ENCODE data around the gene TTC4. TPM values are rescaled to one million over a fixed set of nuclear protein-coding genes. Genes with fewer than 3 reads are reported as not detected.

Gene TTC4
- total and polyA plus RNA-seq, 2 experiments from 2014 or later = 25.1 to 33.6 TPM

DNA sequence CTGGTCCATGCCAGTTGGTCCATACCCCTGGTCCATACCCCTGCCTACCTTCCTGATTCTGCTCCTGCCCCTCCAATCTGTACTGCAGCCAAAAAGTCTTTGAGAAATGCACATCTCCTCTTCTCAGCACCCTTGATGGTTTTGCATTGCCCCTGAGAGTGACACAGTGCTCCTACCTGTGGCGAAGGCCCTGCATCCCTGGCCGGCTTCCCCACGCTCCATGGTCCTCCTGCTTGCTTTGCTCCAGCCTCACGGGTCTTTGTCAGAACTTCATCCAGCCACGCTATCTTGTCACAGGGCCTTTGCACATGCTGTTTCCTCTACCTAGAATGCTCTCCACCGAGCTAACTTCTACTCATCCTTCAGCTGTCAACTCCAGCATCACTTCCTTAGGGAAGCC, 32.2 kb upstream of the TTC4 start:
- no peaks in the 10 kb centered on the region for H3K27me3 ChIP-seq (ENCODE audit: insufficient read depth)
- no peaks in the 10 kb centered on the region for H4K20me1 ChIP-seq (replicated peaks; ENCODE audit: insufficient read depth)
- no peak overlapping the region for H3K27ac ChIP-seq (ENCODE audit: low read depth)
- H3K9me2 ChIP-seq (ENCODE audit: insufficient read depth) = no peaks in the 10 kb centered on the region
- H3K79me2 ChIP-seq (replicated peaks; ENCODE audit: insufficient read depth) = no peaks in the 10 kb centered on the region
- no peaks in the 10 kb centered on the region for H3K36me3 Mint-ChIP-seq (ENCODE audit: low read depth)
- ATAC-seq (no peak), DNase-seq (ENCODE audit: low spot score) (no peak)
- no peak overlapping the region for H2AFZ ChIP-seq
- no peaks in the 10 kb centered on the region for H3K9me3 Mint-ChIP-seq
- H3K4me3 Mint-ChIP-seq = no peak overlapping the region
- no peaks in the 10 kb centered on the region for H3K4me1 ChIP-seq (ENCODE audit: insufficient read depth)
- no peak overlapping the region for H3K4me3 ChIP-seq
- no peak overlapping the region for H3K4me2 ChIP-seq
- TF ChIP-seq JUNB (IDR thresholded peaks at IDR 0.05; ENCODE audit: unreplicated experiment) (no peak), STAT1 (IDR thresholded peaks at IDR 0.05; ENCODE audit: unreplicated experiment) (no peak), ZNF114 (CRISPR knock-in tag; IDR thresholded peaks at IDR 0.05) (no peak), POLR2AphosphoS5 (IDR thresholded peaks at IDR 0.05; ENCODE audit: low read depth) (no peak), NANOG (IDR thresholded peaks at IDR 0.05; ENCODE audit: borderline replicate concordance) (no peak), EZH2phosphoT487 (IDR thresholded peaks at IDR 0.05; ENCODE audit: unreplicated experiment) (no peak), ZNF331 (CRISPR knock-in tag; IDR thresholded peaks at IDR 0.05; ENCODE audit: low read depth) (no peak), EZH2 (IDR thresholded peaks at IDR 0.05; ENCODE audit: low read depth, unreplicated experiment) (no peak), CREB1 (CRISPR knock-in tag; IDR thresholded peaks at IDR 0.05; ENCODE audit: low read depth) (no peak)
- TF ChIP-seq, protein P1, sequence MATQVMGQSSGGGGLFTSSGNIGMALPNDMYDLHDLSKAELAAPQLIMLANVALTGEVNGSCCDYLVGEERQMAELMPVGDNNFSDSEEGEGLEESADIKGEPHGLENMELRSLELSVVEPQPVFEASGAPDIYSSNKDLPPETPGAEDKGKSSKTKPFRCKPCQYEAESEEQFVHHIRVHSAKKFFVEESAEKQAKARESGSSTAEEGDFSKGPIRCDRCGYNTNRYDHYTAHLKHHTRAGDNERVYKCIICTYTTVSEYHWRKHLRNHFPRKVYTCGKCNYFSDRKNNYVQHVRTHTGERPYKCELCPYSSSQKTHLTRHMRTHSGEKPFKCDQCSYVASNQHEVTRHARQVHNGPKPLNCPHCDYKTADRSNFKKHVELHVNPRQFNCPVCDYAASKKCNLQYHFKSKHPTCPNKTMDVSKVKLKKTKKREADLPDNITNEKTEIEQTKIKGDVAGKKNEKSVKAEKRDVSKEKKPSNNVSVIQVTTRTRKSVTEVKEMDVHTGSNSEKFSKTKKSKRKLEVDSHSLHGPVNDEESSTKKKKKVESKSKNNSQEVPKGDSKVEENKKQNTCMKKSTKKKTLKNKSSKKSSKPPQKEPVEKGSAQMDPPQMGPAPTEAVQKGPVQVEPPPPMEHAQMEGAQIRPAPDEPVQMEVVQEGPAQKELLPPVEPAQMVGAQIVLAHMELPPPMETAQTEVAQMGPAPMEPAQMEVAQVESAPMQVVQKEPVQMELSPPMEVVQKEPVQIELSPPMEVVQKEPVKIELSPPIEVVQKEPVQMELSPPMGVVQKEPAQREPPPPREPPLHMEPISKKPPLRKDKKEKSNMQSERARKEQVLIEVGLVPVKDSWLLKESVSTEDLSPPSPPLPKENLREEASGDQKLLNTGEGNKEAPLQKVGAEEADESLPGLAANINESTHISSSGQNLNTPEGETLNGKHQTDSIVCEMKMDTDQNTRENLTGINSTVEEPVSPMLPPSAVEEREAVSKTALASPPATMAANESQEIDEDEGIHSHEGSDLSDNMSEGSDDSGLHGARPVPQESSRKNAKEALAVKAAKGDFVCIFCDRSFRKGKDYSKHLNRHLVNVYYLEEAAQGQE (IDR thresholded peaks at IDR 0.05; ENCODE audit: unreplicated experiment) = no peak
- TF ChIP-seq, protein P2, sequence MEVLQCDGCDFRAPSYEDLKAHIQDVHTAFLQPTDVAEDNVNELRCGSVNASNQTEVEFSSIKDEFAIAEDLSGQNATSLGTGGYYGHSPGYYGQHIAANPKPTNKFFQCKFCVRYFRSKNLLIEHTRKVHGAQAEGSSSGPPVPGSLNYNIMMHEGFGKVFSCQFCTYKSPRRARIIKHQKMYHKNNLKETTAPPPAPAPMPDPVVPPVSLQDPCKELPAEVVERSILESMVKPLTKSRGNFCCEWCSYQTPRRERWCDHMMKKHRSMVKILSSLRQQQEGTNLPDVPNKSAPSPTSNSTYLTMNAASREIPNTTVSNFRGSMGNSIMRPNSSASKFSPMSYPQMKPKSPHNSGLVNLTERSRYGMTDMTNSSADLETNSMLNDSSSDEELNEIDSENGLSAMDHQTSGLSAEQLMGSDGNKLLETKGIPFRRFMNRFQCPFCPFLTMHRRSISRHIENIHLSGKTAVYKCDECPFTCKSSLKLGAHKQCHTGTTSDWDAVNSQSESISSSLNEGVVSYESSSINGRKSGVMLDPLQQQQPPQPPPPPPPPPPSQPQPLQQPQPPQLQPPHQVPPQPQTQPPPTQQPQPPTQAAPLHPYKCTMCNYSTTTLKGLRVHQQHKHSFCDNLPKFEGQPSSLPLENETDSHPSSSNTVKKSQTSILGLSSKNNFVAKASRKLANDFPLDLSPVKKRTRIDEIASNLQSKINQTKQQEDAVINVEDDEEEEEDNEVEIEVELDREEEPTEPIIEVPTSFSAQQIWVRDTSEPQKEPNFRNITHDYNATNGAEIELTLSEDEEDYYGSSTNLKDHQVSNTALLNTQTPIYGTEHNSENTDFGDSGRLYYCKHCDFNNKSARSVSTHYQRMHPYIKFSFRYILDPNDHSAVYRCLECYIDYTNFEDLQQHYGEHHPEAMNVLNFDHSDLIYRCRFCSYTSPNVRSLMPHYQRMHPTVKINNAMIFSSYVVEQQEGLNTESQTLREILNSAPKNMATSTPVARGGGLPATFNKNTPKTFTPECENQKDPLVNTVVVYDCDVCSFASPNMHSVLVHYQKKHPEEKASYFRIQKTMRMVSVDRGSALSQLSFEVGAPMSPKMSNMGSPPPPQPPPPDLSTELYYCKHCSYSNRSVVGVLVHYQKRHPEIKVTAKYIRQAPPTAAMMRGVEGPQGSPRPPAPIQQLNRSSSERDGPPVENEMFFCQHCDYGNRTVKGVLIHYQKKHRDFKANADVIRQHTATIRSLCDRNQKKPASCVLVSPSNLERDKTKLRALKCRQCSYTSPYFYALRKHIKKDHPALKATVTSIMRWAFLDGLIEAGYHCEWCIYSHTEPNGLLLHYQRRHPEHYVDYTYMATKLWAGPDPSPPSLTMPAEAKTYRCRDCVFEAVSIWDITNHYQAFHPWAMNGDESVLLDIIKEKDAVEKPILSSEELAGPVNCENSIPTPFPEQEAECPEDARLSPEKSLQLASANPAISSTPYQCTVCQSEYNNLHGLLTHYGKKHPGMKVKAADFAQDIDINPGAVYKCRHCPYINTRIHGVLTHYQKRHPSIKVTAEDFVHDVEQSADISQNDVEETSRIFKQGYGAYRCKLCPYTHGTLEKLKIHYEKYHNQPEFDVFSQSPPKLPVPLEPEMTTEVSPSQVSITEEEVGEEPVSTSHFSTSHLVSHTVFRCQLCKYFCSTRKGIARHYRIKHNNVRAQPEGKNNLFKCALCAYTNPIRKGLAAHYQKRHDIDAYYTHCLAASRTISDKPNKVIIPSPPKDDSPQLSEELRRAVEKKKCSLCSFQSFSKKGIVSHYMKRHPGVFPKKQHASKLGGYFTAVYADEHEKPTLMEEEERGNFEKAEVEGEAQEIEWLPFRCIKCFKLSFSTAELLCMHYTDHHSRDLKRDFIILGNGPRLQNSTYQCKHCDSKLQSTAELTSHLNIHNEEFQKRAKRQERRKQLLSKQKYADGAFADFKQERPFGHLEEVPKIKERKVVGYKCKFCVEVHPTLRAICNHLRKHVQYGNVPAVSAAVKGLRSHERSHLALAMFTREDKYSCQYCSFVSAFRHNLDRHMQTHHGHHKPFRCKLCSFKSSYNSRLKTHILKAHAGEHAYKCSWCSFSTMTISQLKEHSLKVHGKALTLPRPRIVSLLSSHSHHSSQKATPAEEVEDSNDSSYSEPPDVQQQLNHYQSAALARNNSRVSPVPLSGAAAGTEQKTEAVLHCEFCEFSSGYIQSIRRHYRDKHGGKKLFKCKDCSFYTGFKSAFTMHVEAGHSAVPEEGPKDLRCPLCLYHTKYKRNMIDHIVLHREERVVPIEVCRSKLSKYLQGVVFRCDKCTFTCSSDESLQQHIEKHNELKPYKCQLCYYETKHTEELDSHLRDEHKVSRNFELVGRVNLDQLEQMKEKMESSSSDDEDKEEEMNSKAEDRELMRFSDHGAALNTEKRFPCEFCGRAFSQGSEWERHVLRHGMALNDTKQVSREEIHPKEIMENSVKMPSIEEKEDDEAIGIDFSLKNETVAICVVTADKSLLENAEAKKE (CRISPR knock-in tag; IDR thresholded peaks at IDR 0.05) = no peak
- TF ChIP-seq, protein P3, sequence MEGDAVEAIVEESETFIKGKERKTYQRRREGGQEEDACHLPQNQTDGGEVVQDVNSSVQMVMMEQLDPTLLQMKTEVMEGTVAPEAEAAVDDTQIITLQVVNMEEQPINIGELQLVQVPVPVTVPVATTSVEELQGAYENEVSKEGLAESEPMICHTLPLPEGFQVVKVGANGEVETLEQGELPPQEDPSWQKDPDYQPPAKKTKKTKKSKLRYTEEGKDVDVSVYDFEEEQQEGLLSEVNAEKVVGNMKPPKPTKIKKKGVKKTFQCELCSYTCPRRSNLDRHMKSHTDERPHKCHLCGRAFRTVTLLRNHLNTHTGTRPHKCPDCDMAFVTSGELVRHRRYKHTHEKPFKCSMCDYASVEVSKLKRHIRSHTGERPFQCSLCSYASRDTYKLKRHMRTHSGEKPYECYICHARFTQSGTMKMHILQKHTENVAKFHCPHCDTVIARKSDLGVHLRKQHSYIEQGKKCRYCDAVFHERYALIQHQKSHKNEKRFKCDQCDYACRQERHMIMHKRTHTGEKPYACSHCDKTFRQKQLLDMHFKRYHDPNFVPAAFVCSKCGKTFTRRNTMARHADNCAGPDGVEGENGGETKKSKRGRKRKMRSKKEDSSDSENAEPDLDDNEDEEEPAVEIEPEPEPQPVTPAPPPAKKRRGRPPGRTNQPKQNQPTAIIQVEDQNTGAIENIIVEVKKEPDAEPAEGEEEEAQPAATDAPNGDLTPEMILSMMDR (conservative IDR thresholded peaks at IDR 0.05; ENCODE audit: low read depth in 2 of 2) = no peak
- TF ChIP-seq, protein P4, sequence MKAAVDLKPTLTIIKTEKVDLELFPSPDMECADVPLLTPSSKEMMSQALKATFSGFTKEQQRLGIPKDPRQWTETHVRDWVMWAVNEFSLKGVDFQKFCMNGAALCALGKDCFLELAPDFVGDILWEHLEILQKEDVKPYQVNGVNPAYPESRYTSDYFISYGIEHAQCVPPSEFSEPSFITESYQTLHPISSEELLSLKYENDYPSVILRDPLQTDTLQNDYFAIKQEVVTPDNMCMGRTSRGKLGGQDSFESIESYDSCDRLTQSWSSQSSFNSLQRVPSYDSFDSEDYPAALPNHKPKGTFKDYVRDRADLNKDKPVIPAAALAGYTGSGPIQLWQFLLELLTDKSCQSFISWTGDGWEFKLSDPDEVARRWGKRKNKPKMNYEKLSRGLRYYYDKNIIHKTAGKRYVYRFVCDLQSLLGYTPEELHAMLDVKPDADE (IDR thresholded peaks at IDR 0.05) = no peak
- peaks cover 11% of the 10 kb centered on the region for H3K4me1 Mint-ChIP-seq
- H3K36me3 ChIP-seq (ENCODE audit: insufficient read depth) = no peaks in the 10 kb centered on the region
- H3K27ac Mint-ChIP-seq = no peak overlapping the region
- peaks cover 7% of the 10 kb centered on the region for H3K27me3 Mint-ChIP-seq (ENCODE audit: insufficient read depth, low read depth, poor library complexity)
- H3F3A ChIP-seq (replicated peaks; ENCODE audit: low read depth) = no peaks in the 10 kb centered on the region

All from GM23338 (cell line).